KG1 (cell line): ENCODE results near the gene MYO1E.

Experiments
- DNase-seq: peaks from one replicate; lab custom pipeline; 2025; lab: John Stamatoyannopoulos, UW

Gene MYO1E

GRCh38 chr15:59227021-59227420, 145.7 kb downstream of the MYO1E start:
- no peak for DNase-seq

DNA sequence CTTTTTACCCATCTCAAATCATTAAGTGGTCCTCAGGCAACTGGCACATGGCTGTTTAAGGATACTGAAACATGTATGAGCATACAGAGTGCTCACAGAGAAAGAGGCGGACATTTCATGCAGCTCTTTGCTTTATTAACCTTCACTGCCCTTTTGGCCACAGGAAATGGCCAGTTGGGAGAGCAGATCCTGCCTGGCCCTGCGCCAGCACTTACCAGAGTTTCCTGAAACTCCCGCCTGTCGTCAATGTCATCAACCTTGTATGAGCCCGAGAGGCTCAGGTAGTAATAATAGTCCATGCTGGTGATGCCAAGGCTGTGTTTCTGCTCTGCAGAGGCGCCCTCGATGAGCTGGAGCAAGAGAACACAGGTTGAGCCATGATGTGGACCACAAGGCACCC, 148.2 kb downstream of the MYO1E start:
- DNase-seq = no peak

GRCh38 chr15:59223736-59224135, 148.9 kb downstream of the MYO1E start:
- no peak for DNase-seq

DNA sequence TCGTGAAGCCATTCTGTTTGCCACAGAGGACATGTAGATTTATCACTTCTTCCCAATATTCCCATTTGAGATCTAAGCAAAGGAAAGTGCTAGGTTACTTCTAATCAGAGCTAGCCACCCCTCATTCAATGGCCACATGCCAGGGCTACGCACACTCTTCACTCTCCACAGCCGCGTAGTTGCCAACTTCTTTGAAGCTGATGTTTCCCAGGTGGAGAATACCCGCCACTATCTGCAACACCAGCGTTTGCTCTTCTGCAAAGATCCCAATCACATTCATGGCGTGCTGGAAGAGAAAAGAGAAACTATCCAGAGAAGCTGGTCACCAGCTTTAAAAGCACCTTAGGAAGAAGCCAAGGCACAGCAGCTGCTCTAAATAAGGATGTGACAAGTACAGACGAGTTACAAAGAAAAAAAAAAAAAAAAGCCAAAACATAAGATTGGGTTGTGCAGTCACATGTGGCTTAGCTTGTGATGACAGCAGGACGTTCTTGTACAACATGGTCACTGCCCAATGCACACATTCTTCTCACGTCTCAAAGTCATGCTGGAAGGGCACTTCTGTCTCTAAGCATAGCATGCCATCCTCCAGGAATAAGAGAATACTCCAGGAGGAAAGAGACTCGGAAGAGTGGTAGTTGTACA, 149.6 kb downstream of the MYO1E start:
- no peak for DNase-seq

DNA sequence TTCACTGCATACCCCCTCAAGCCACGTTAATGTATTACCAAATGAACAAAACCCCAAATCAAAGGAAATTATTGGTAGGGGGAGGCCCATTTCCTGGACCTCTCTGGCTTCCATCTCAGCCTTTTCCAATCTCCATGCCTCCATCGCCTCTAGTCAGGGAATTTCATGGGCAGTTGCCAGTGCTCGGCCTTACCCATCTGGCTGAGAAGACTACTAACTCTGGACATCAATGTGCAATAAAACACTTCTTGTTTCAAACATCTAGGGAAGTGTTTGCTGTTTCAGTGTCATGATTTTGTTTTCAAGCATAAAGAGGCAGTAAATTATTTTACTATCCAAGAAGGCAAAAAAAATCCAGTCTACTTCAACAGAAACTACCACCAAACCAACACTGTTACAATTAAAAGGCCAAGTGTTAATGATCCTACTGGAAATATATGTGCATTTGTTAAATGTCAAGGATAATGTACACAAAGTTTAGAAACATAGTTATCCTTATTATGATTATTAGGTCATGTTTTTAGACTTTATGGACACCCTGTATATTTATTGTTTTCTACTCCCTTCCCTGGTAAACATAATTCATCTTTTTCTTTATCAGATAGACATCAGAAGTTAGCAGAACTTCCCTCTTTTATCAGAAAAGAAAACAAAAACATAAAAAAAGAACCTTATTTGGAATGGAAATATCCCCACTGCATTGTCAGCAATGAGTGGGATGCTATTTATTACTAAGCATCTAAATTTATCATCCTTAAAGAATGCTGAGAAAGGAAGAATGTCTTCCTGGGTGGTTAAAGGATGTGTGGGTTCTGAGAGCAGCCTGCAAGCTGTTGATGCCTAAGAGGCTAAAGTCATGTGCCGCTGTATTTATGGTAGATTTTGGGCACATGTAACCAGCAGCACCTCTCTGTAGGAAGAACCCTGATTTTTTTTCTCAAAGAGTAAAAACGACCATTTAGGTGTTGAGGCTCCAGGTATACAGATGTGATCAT, 150.9 kb downstream of the MYO1E start:
- no peak for DNase-seq

DNA sequence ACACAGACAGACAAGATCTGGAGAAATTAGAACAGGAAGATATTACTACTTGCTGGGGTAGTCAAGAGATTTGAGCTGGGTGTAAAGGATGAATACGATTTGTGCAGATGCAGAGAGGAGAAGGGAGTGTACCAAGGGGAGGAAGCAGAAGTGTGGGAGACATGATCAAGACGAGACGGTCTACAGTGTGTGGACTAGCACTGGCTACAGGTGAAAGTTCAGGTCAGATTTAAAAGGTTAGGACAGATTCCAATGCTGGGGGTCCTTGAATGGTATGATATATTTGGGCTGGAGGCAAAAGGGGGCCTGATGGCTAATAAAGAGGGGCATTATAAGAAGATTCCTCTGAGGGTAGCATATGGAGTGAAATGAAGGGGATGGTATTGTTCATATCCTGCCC, 154.0 kb downstream of the MYO1E start:
- no peak for DNase-seq

- no peak for DNase-seq
These were observed 154.7 kb downstream of the MYO1E start for GRCh38 chr15:59217876-59218498.

GRCh38 chr15:59216911-59217310, 155.8 kb downstream of the MYO1E start:
- DNase-seq = no peak

- DNase-seq = no peak
These were observed 162.5 kb downstream of the MYO1E start for GRCh38 chr15:59210186-59210585.

- DNase-seq = no peak
These were observed 163.9 kb downstream of the MYO1E start for GRCh38 chr15:59208613-59209249.

DNA sequence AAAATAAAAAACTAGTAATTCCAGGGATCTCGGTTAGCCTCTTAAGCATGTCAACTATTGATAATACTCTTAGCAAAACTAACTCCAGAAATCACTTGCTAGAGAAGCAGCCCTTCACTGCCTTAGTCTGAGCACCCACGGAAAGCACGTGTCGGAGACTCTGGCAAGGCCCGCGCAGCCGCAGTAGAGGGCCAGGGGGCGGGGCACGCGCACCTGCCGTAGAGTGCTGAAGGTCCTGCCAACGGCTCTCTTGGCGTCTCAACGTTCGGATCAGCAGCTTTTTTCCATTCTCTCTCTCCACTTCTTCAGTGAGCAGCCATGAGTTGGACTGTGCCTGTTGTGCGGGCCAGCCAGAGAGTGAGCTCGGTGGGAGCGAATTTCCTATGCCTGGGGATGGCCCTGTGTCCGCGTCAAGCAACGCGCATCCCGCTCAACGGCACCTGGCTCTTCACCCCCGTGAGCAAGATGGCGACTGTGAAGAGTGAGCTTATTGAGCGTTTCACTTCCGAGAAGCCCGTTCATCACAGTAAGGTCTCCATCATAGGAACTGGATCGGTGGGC, 166.0 kb downstream of the MYO1E start, which contains the start of gene LDHAL6B:
Gene LDHAL6B, plus strand, starts transcription at position 221 of the 561 bp plus-strand sequence. Its CDS starts 98 bp downstream, at position 319.
- no peak for DNase-seq

GRCh38 chr15:59205839-59206622, 166.6 kb downstream of the MYO1E start:
- no peak for DNase-seq

DNA sequence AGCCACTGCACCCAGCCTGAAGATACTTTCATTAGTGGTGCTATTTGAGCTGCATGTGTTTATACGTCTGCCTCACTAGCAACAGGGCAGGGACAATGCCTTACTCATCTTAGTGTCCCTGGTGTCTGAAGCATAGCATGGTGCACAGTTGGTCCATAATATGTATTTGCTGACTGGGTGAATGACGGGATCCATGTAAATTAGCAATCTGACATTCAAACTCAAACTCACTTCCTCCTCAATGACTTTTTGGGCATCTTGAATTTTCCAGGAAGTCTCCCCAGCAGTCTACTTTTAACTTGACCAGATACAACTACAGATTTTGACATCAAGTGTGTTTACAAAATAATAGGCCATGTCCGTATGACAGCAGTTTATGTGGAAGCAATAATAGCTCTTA, 169.0 kb downstream of the MYO1E start:
- DNase-seq = no peak

DNA sequence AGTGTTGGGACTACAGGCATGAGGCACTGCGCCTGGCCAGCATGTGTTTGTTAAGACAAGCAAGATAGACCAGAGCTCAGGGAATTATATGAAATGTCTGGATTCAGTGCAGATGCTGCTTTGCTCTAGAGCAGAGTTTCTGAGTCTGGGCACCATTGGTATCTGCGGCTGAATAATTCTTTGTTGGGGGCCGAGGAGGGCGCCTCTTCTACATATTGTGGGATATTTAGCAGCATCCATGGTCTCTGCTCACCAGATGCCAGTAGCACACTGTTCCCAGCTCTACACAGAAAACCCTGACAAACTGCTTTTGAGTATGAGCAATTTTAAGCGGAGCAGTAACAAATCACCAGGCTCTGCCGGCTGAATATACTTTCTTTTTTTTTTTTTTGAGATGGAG, 169.7 kb downstream of the MYO1E start:
- DNase-seq = no peak

DNA sequence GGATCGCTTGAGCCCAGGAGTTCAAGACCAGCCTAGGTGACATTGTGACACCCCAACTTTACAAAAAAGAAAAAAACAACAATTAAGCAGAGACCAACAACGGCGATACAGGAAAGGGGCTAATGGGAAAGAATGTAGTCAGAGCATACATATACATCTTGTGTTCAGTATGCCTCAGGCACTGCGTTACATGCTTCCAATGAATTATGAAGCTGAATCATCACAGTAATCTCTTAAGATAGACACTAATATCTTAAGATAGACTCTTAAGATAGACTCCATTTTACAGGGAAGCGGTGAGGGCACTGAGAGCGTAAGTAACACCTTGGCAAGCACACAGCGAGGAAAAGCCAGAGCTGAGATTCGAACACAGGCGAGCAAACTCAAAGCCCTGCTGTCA, 172.1 kb downstream of the MYO1E start:
- DNase-seq = no peak

GRCh38 chr15:59199626-59200465, 172.8 kb downstream of the MYO1E start:
- DNase-seq = no peak

- DNase-seq = no peak
These were observed 175.2 kb downstream of the MYO1E start for GRCh38 chr15:59197454-59197853.

DNA sequence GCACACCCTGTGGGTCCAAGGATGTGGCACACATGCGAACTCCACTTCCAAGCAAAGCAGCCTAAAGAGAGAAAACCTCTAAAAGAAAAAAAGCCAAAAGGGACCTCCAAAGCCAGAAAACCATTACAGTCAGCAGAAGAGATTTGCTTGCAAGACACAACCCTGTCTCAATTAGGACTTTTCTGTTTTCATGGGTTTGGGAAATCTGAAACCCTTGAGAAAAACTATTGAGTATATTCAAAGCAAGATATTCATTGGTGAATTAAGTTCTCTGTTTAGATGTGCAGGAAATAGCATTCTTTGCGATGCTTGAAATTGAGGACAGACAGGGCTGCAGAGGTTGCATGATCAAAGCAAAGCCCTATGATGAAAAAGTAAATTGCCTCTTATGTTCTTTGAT, 176.3 kb downstream of the MYO1E start:
- no peak for DNase-seq

GRCh38 chr15:59194639-59195325, 177.9 kb downstream of the MYO1E start:
- no peak for DNase-seq

GRCh38 chr15:59191855-59192237, 180.8 kb downstream of the MYO1E start:
- no peak for DNase-seq
